ENCODE data around the gene ARFGEF2.
"Not testable (repeated sequence)": the region's sequence is repeated elsewhere in the genome, so short reads cannot be mapped to it uniquely, and the experiment has no call there.

Gene ARFGEF2

GRCh38 chr20:48921168-48921882, at the start of gene ARFGEF2:
Gene ARFGEF2 (plus strand): TSS chr20:48921711. CDS start chr20:48921890, 179 bp downstream.
- peak; percentile 96 for DNase-seq

GRCh38 chr20:48875233-48875913, 46.1 kb upstream of the ARFGEF2 start:
- DNase-seq, result no peak

- no peak for DNase-seq
Observed at GRCh38 chr20:48875914-48876240, 45.6 kb upstream of the ARFGEF2 start.

GRCh38 chr20:48877304-48877703, 44.2 kb upstream of the ARFGEF2 start:
- no peak for DNase-seq

- no peak for DNase-seq
Observed at GRCh38 chr20:48878534-48879248, 42.8 kb upstream of the ARFGEF2 start.

- no peak for DNase-seq
Observed at GRCh38 chr20:48879612-48880245, 41.8 kb upstream of the ARFGEF2 start.

- DNase-seq, result no peak
Observed at GRCh38 chr20:48880331-48880730, 41.2 kb upstream of the ARFGEF2 start.

- no peak for DNase-seq
Observed at GRCh38 chr20:48880981-48881657, 40.4 kb upstream of the ARFGEF2 start.

GRCh38 chr20:48885237-48885636, 36.3 kb upstream of the ARFGEF2 start:
- DNase-seq, result no peak

- no peak for DNase-seq
Observed at GRCh38 chr20:48886194-48886593, 35.3 kb upstream of the ARFGEF2 start.

GRCh38 chr20:48886811-48887210, 34.7 kb upstream of the ARFGEF2 start:
- DNase-seq, result no peak

GRCh38 chr20:48888517-48888916, 33.0 kb upstream of the ARFGEF2 start:
- not testable (repeated sequence) for DNase-seq

GRCh38 chr20:48889140-48889790, 32.2 kb upstream of the ARFGEF2 start:
- DNase-seq, result no peak

GRCh38 chr20:48891235-48892048, 30.1 kb upstream of the ARFGEF2 start:
- no peak for DNase-seq

- DNase-seq, result no peak
Observed at GRCh38 chr20:48892049-48892470, 29.5 kb upstream of the ARFGEF2 start.

GRCh38 chr20:48892891-48893290, 28.6 kb upstream of the ARFGEF2 start:
- DNase-seq, result no peak

- no peak for DNase-seq
Observed at GRCh38 chr20:48893374-48893773, 28.1 kb upstream of the ARFGEF2 start.

- DNase-seq, result no peak
Observed at GRCh38 chr20:48897305-48898010, 24.1 kb upstream of the ARFGEF2 start.

- no peak for DNase-seq
Observed at GRCh38 chr20:48898210-48898609, 23.3 kb upstream of the ARFGEF2 start.

- DNase-seq, result no peak
Observed at GRCh38 chr20:48898896-48899530, 22.5 kb upstream of the ARFGEF2 start.

Measured in activated CD4-positive, alpha-beta T cell treated with anti-CD3 and anti-CD28 coated beads, Interleukin-2, Interleukin-6, amounts not matched to agents 100 ng/mL and 50 ng/mL, durations not matched to agents 16 hours and 8 hours (primary cell).